ENCODE results near the gene FOXK1.

Gene FOXK1

GRCh38 chr7:4763091-4763793 lies 81.1 kb downstream of the FOXK1 start:
- no peak for DNase-seq (ENCODE audit: low read depth in 1 of 2, low spot score in 1 of 2)

DNA sequence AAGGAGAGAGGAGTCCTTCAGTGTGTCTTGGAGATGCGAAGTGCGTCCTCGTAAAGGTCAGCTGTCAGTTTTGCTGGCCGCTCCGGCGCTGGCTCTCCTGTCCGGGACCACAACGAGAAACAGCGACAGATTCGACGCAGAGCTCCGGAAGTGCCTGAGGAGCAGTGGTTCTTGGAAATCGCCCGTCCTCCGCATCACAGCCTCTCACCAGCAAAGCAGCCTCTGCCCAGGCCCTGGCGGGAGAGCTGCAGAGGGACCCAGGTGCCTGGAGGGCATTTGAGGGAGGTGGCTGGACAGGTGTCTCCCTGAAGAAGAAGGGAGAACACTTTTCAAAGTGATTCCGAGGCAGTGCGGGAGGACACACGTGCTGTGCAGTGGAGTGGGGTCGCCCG lies 81.7 kb downstream of the FOXK1 start:
- DNase-seq (ENCODE audit: low read depth in 1 of 2, low spot score in 1 of 2) = no peak

GRCh38 chr7:4764402-4765007 lies 82.4 kb downstream of the FOXK1 start:
- DNase-seq (ENCODE audit: low read depth in 1 of 2, low spot score in 1 of 2) = no peak

- DNase-seq (ENCODE audit: low read depth in 1 of 2, low spot score in 1 of 2) = no peak
Observed at GRCh38 chr7:4765776-4766490, 83.8 kb downstream of the FOXK1 start.

GRCh38 chr7:4766666-4767519 lies 84.8 kb downstream of the FOXK1 start:
- DNase-seq (ENCODE audit: low read depth in 1 of 2, low spot score in 1 of 2) = no peak

DNA sequence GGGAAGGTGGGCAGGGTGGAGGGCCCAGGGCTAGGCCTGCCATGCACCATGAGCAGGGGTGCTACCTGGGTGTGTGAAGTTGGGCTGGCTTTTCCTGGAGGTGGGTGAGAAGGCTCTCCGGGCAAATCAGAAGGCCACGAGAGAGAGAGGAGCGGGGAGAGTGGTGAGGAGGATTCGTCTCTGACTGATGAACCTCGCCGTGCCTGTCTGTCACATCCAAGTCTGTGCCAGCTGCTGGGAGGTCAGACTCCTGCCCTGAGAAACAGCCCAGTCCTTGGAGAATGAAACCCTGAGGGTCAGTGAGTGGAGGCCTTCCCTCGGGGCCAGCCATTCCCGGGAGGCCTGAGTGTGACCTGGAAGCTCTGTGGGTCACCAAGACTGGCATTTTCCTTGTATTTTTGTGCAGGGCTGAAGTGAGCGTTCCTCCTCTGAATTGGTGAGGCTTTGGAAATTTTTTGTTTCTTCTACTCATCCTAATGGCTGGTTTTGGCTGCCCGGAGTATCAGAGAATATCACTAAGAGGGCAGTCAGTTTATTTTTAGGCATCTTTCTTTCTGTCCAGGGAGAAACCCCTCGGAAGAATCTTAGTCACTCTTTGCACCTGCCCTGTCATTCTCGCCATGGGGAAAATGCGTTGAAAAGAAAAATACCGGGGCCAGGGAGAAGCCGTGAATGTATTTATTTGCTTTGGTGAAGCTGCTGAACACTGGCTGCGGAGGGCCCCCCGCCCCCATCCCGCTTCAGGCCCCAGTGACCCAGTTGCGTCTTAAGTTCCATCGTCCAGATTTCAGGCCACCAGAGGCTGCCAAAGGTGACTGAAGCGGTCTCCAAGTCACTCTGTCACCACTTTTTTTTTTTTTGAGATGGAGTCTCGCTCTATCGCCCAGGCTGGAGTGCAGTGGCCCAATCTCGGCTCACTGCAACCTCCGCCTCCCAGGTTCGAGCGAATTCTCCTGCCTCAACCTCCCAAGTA lies 86.8 kb downstream of the FOXK1 start:
- no peak for DNase-seq (ENCODE audit: low read depth in 1 of 2, low spot score in 1 of 2)

DNA sequence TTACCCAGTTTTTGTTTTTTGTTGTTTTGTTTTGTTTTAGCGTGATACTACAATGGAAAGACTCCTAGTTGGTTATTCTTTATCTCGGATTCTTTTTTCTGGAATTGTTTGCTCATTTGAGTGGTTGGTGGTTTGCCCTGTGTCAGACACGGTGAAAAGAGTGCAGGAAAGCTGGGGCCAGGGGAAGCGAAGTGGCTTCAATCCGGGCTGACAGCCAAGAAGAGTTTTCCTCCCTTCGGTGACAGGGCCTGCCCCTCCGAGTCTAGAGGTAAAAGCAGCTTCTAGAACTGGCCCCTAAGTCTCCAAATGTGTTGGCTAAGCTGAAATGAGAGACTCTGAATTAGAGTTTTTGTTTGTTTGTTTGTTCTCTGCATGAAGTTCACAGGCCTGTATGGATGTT lies 87.7 kb downstream of the FOXK1 start:
- DNase-seq (ENCODE audit: low read depth in 1 of 2, low spot score in 1 of 2) = no peak

- DNase-seq (ENCODE audit: low read depth in 1 of 2, low spot score in 1 of 2) = no peak
Observed at GRCh38 chr7:4770886-4771285, 88.8 kb downstream of the FOXK1 start.

DNA sequence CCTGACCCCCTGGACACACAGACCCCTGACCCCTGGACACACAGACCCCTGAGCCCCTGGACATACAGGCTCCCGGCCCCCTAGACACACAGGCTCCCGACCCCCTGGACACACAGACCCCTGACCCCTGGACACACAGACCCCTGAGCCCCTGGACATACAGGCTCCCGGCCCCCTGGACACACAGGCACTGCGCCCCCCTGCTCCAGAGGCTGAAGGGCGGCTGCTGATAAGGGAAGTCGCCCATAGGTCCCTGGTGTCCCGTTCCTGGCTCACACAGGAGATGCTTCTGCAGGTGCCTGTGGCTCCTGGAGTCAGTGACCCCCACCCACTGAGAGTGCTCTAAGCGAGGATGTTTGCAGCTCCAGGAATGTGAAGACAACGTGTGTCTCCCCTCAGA lies 89.6 kb downstream of the FOXK1 start:
- DNase-seq (ENCODE audit: low read depth in 1 of 2, low spot score in 1 of 2) = no peak

DNA sequence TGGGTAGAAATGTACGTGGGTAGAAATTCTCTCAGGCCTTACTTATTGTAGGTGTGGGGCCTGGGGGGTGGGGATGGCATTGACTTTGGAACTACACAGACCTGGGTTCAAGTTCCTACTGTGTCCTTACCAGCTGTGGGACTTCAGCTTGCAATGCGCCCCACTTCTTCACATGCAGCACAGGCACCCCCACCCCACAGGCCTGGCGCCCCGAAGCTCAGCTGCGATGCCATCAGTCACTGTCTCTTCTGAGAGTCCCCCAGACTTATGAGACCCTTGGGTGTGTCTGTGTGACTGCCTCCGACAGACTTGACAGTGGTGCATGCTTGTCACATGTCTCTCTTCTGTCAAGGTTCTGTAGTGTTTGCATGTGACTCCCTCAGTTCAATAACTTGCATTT lies 90.2 kb downstream of the FOXK1 start:
- DNase-seq (ENCODE audit: low read depth in 1 of 2, low spot score in 1 of 2) = no peak

DNA sequence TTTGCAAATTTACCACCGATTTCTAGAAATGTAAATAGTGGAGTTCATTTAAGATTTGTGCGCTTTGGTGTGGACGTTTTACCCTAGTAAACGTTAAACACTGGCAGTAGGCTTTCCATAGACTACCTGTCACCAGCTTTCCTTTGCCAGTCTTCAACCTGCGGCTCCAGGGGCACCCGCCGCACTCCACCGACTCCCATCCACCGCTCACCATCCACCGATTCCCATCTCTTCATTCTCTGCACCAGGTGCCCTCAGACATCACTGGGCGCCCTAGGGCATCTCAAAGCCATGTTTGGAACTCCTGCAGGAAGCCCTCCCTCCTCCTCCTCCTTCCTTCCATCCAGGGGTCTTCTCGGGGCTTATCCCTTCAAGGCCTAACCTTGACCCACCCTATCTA lies 91.9 kb downstream of the FOXK1 start:
- DNase-seq (ENCODE audit: low read depth in 1 of 2, low spot score in 1 of 2) = no peak

- DNase-seq (ENCODE audit: low read depth in 1 of 2, low spot score in 1 of 2) = no peak
Observed at GRCh38 chr7:4774658-4775249, 92.7 kb downstream of the FOXK1 start.

DNA sequence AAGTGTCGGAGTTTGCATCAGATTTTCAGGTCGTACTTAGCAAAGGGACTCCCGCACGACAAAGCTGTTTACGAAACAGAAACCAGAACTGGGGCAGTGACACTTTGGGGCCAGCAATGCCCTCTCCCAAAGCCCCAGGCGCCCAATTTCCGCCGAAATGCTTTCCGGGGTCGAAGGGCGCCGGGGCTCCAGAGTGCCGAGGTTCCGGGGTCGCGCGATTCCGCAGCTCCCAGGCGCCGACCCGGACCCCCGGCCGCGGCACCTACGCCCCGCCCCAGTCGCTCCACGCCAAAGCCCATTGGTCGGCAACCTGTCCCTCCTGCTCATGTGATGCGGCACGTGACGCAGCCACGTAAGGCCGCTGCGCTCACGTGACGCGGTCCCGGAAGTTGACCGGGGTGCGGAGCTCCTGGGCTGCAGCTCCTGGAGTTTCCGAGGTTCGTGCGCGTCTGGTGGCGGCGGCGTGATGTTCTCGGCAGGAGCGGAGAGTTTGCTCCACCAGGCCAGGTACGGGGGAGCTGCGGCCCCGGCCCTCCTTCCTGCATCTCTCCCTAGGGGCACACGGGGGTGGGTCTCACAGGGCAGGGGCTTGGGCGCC lies 93.3 kb downstream of the FOXK1 start, which contains the start of gene AP5Z1:
Gene AP5Z1, plus strand, starts transcription at position 374 of the 598 bp plus-strand sequence. Its CDS starts 93 bp downstream, at position 467.
- DNase-seq (ENCODE audit: low read depth in 1 of 2, low spot score in 1 of 2) = peak; percentile 88 to 92

DNA sequence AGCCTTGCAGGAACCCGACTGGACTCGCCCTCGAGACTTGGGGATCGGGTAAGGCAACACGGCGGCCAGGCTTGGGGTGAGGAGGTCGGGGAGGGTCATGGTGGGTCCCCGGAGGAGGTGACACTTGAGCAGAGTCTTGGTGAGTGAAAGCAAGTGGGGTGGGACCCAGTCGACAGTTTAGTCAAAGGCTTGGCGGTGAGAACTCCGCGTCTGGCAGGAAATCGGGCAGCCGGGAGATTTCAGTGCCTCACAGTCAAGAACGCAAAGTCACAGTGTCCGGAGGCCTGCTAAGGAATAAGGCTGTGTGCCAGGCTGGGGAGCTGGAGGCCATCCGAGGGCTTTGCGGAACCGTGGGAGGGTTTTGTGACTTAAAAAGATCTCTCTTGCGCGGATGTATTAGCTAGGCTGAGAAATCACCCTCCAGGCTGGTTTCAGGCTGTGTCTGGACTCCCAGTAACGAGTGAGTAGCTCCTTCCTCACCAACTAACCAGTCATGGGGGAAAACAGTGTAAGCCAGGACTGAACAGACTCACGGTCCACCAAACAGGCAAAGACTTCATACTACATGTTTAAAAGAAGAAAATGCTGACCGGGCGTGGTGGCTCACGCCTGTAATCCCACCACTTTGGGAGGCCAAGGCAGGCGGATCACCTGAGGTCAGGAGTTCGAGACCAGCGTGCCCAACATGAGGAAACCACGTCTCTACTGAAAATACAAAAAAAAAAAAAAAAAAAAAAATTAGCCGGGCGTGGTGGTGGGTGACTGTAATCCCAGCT lies 93.9 kb downstream of the FOXK1 start:
- DNase-seq (ENCODE audit: low read depth in 1 of 2, low spot score in 1 of 2) = peak in 1 of 2 donors; percentile 32

- no peak for DNase-seq (ENCODE audit: low read depth in 1 of 2, low spot score in 1 of 2)
Observed at GRCh38 chr7:4779118-4779517, 97.0 kb downstream of the FOXK1 start.

GRCh38 chr7:4781366-4782069 lies 99.4 kb downstream of the FOXK1 start:
- no peak for DNase-seq (ENCODE audit: low read depth in 1 of 2, low spot score in 1 of 2)

GRCh38 chr7:4782333-4783291 lies 100.5 kb downstream of the FOXK1 start:
- DNase-seq (ENCODE audit: low read depth in 1 of 2, low spot score in 1 of 2) = no peak

Data from activated CD4-positive, alpha-beta T cell treated with anti-CD3 and anti-CD28 coated beads, Interleukin-2, amount 50 U/mL, for 24 hours (primary cell).